HepG2 (cell line): Measurements from ENCODE around the gene UBTFL1. TPM values are rescaled to one million over a fixed set of nuclear protein-coding genes. Genes with fewer than 3 reads are reported as not detected.

Experiments used
- ATAC-seq: fragments of 200-7000 bp; cut with Tn5 transposase; 3 replicates; pipeline ENCODE4 v1.9.1; 2020; ENCODE audit warnings: mild to moderate bottlenecking, moderate library complexity
- BruUV-seq: library from RNA; stranded (reverse); fragments of 400-500 nt; replicated peaks from 2 replicates; lab custom pipeline; 2021; lab: Mats Ljungman, UMichigan
- CTCF ChIA-PET: fragments of 300-600 bp; formaldehyde crosslinking; extraction: SDS; loops from one replicate; lab custom pipeline; 2021; ENCODE audit warnings: low total read pairs, inconsistent platforms, low intra/inter-chr PET ratio; lab: Yijun Ruan, JAX
- POLR2A ChIA-PET: fragments of 350-600 bp; sonication (Branson Sonifier 250); formaldehyde crosslinking; loops from one replicate; lab custom pipeline; 2020; ENCODE audit warnings: antibody characterized with exemption, inconsistent platforms; lab: Yijun Ruan, JAX
- DNase-seq: peaks from one replicate; pipeline ENCODE4 v3.0.0-alpha.2; 2015; ENCODE audit warnings: low spot score
- FAIRE-seq: peaks from 3 replicates; lab custom pipeline; 2011; peaks lifted over from hg19 to GRCh38; lab: Jason Lieb, UNC
- H2AFZ ChIP-seq: one replicate; pipeline ENCODE4 v1.6.1; 2011; ENCODE audit warnings: low read length, inconsistent platforms
- H3K27ac ChIP-seq: fragments of 300-600 bp; 3 replicates; pipeline ENCODE4 v1.8.0; 2011; ENCODE audit warnings: mixed run types, mild to moderate bottlenecking, mixed read lengths, low read length, inconsistent platforms; ENCODE audit not compliant: insufficient read depth; ENCODE audit errors: extremely low read length
- H3K27me3 ChIP-seq, 2 experiments: fragments of 200-600 bp in 1 of 2; 2 replicates in 1 of 2; 3 replicates in 1 of 2; pipeline versions ENCODE4 v1.6.0 to v1.8.0; 2011; ENCODE audit warnings: low read length in 2 of 2, mild to moderate bottlenecking in 2 of 2, moderate library complexity in 2 of 2, inconsistent platforms in 1 of 2; ENCODE audit not compliant: insufficient read depth in 2 of 2, control insufficient read depth in 1 of 2
- H3K36me3 ChIP-seq, 2 experiments: fragments of 200-600 bp in 1 of 2; replicated peaks in 1 of 2; 2 replicates in 1 of 2; 3 replicates in 1 of 2; pipeline versions ENCODE4 v1.5.1 to v1.8.0; 2011; ENCODE audit warnings: low read length in 2 of 2, inconsistent platforms in 1 of 2; ENCODE audit not compliant: insufficient read depth in 2 of 2, control insufficient read depth in 1 of 2
- H3K4me1 ChIP-seq: 2 replicates; pipeline ENCODE4 v1.5.1; 2012; ENCODE audit warnings: low read length, inconsistent platforms; ENCODE audit not compliant: insufficient read depth
- H3K4me2 ChIP-seq: 2 replicates; pipeline ENCODE4 v1.6.0; 2011; ENCODE audit warnings: low read depth, low read length, inconsistent platforms
- H3K4me3 ChIP-seq, 3 experiments: fragments of 200-600 bp in 1 of 3; sonication (generic), shearing (Covaris generic) in 1 of 3; replicated peaks in 1 of 3; 2 replicates each; pipeline ENCODE4 v1.5.1; 2011 to 2016; ENCODE audit warnings: low read length in 3 of 3, inconsistent platforms in 2 of 3, low read depth in 2 of 3, mild to moderate bottlenecking in 2 of 3, control low read depth in 1 of 3, mixed read lengths in 1 of 3; ENCODE audit not compliant: insufficient read depth in 1 of 3
- H3K79me2 ChIP-seq: one replicate; pipeline ENCODE4 v1.6.1; 2011; ENCODE audit warnings: low read length, inconsistent platforms; ENCODE audit not compliant: insufficient read depth
- H3K9ac ChIP-seq: 2 replicates; pipeline ENCODE4 v1.6.0; 2011; ENCODE audit warnings: mild to moderate bottlenecking, low read depth, low read length, inconsistent platforms; ENCODE audit not compliant: insufficient read depth
- H3K9me3 ChIP-seq: 2 replicates; pipeline ENCODE4 v1.5.1; 2012; ENCODE audit warnings: mild to moderate bottlenecking, low read length
- H4K20me1 ChIP-seq: 2 replicates; pipeline ENCODE4 v1.6.0; 2011; ENCODE audit warnings: inconsistent platforms, mild to moderate bottlenecking, low read length, moderate library complexity; ENCODE audit not compliant: insufficient read depth
- CREB1 ChIP-seq, 2 experiments: fragments of 450-650 bp in 1 of 2; IDR thresholded peaks; 2 replicates each; pipeline ENCODE4 v1.6.1; 2016 to 2017; ENCODE audit warnings: control low read depth in 1 of 2, mild to moderate bottlenecking in 1 of 2, missing compliant biosample characterization in 1 of 2, missing genetic modification characterization in 1 of 2
- ZBTB25 ChIP-seq: IDR thresholded peaks from 2 replicates; pipeline ENCODE4 v1.6.1; 2018; ENCODE audit warnings: missing genetic modification reagents
- WGBS: methylation state at CpG from one replicate; pipeline ENCODE4 v1.1.6; 2017; ENCODE audit warnings: low lambda C conversion rate; 5-methylcytosine and 5-hydroxymethylcytosine counted together
- in situ Hi-C: cut with HindIII; loops from 2 replicates; pipeline ENCODE4 v1.10.0; 2017; ENCODE audit warnings: low pct_unique_long_range_greater_than_20kb; ENCODE audit not compliant: extremely low pct_ligation_motif_present
- intact Hi-C: fragments of 100-400 bp; cut with micrococcal nuclease; formaldehyde crosslinking; loops from one replicate; pipeline ENCODE4 v1.10.0; 2022; ENCODE audit not compliant: unreplicated experiment
- polyA plus RNA-seq, 8 experiments: library from polyadenylated mRNA; depleted of rRNA in 3 of 8; stranded (reverse) in 7 of 8; unstranded in 1 of 8; fragments of >200 nt; fragmentation: Illumina TruSeq in 4 of 8; extraction: Trizol in 4 of 8; gene quantifications; 2 replicates each; pipeline versions ENCODE4 v1.2.1 to v1.2.3, GENCODE V29; 2011 to 2016; ENCODE audit warnings: low read depth in 4 of 8, missing spikeins in 1 of 8, mixed read lengths in 1 of 8; ENCODE audit not compliant: insufficient read depth in 1 of 8
- small RNA-seq, 3 experiments: library from RNA; depleted of rRNA; stranded (forward); fragments of <200 nt; gene quantifications; one replicate each; pipeline ENCODE3, GENCODE V24; 2012; ENCODE audit warnings: low read depth in 2 of 3, low replicate concordance in 1 of 3; ENCODE audit not compliant: insufficient read length in 3 of 3, insufficient read depth in 2 of 3
- total RNA-seq, 5 experiments: library from RNA; depleted of rRNA; stranded (reverse); fragments of >200 nt; fragmentation: Illumina TruSeq; extraction: Trizol; gene quantifications; 2 replicates each; pipeline ENCODE4 v1.2.3, GENCODE V29; 2016; ENCODE audit warnings: low read depth in 1 of 5

Gene UBTFL1
- total and polyA plus RNA-seq, 2 of the 13 experiments (the other 11 are each of a cell fraction or from before 2014, with no cell fraction given) = not detected

GRCh38 chr11:90135016-90135415 is 49.3 kb downstream of the UBTFL1 start:
- POLR2A ChIA-PET = no interaction called here

More at GRCh38 chr11:90135016-90135415, 49.3 kb downstream of the UBTFL1 start:
- DNase-seq (no peak), FAIRE-seq (no peak), ATAC-seq (no peak)
- WGBS = 5% methylated on average over 5 of the region's 5 CpGs
- no peaks in the 10 kb centered on the region for H4K20me1 ChIP-seq
- CTCF ChIA-PET = no interaction called here
- H3K9me3 ChIP-seq = no peaks in the 10 kb centered on the region
- peaks cover 34% of the 10 kb centered on the region for H3K4me1 ChIP-seq
- intact Hi-C loops (no loop called here), in situ Hi-C loops (no loop called here)
- H3K9ac ChIP-seq = peak overlapping the region; percentile 57
- H2AFZ ChIP-seq = peak overlapping the region; percentile 57
- H3K27me3 ChIP-seq = no peaks in the 10 kb centered on the region
- TSS peak; percentile 62 for BruUV-seq
- H3K4me3 ChIP-seq = peak overlapping the region; percentile 56 to 72 (median 61)
- no peaks in the 10 kb centered on the region for H3K79me2 ChIP-seq
- TF ChIP-seq CREB1 (IDR thresholded peaks at IDR 0.05) (no peak), CREB1 (CRISPR knock-in tag; IDR thresholded peaks at IDR 0.05) (0 out of 2 replicates have a peak, but pooled peaks have one; percentile 1), ZBTB25 (no peak)
- H3K36me3 ChIP-seq = no peaks in the 10 kb centered on the region
- peak overlapping the region; percentile 72 for H3K27ac ChIP-seq
- H3K4me2 ChIP-seq = peak overlapping the region; percentile 69

Small RNA genes lying within 50 kb of the gene (small RNA-seq; reads per million reads assigned to genes)
- gene AP000827.1 (0 reads per million in 3 experiments), gene RF00275 (0 reads per million in 3 experiments)

Other genes starting within 250 kb of the UBTFL1 start
- not detected in 2 replicates for gene TRIM64B, start 207.5 kb upstream of the UBTFL1 start, total RNA-seq (2016; rRNA removed; fragmentation: Illumina TruSeq; extraction: Trizol)
- not detected in 2 replicates for gene TRIM64B, start 207.5 kb upstream of the UBTFL1 start, polyA plus RNA-seq (2011; rRNA removed)
- gene TRIM49D1, start 163.7 kb upstream of the UBTFL1 start, total RNA-seq (2016; rRNA removed; fragmentation: Illumina TruSeq; extraction: Trizol) = not detected in 2 replicates
- gene TRIM49D1, start 163.7 kb upstream of the UBTFL1 start, polyA plus RNA-seq (2011; rRNA removed) = not detected in 2 replicates
- gene TRIM49D2, start 161.9 kb upstream of the UBTFL1 start, total RNA-seq (2016; rRNA removed; fragmentation: Illumina TruSeq; extraction: Trizol) = not detected in 2 replicates
- gene TRIM49D2, start 161.9 kb upstream of the UBTFL1 start, polyA plus RNA-seq (2011; rRNA removed) = not detected in 2 replicates
- gene TRIM64, start 119.9 kb upstream of the UBTFL1 start, total RNA-seq (2016; rRNA removed; fragmentation: Illumina TruSeq; extraction: Trizol) = not detected in 2 replicates
- not detected in 2 replicates for gene TRIM64, start 119.9 kb upstream of the UBTFL1 start, polyA plus RNA-seq (2011; rRNA removed)
- not detected in 2 replicates for gene TRIM49C, start 54.8 kb upstream of the UBTFL1 start, total RNA-seq (2016; rRNA removed; fragmentation: Illumina TruSeq; extraction: Trizol)
- gene TRIM49C, start 54.8 kb upstream of the UBTFL1 start, polyA plus RNA-seq (2011; rRNA removed) = not detected in 2 replicates
- gene NAALAD2, start 48.7 kb downstream of the UBTFL1 start, total RNA-seq (2016; rRNA removed; fragmentation: Illumina TruSeq; extraction: Trizol) = 5.5 and 8.0 TPM in 2 replicates
- 8.9 and 9.4 TPM in 2 replicates for gene NAALAD2, start 48.7 kb downstream of the UBTFL1 start, polyA plus RNA-seq (2011; rRNA removed)
- 73.5 and 120 TPM in 2 replicates for gene CHORDC1, start 137.1 kb downstream of the UBTFL1 start, total RNA-seq (2016; rRNA removed; fragmentation: Illumina TruSeq; extraction: Trizol)
- gene CHORDC1, start 137.1 kb downstream of the UBTFL1 start, polyA plus RNA-seq (2011; rRNA removed) = 16.8 and 19.1 TPM in 2 replicates